Fibroblast of lung (primary cell): Measurements from ENCODE around the gene UBE2G1.

ENCODE experiments used
- EZH2 ChIP-seq: IDR thresholded peaks from 2 replicates; pipeline ENCODE4 v1.5.1; 2012; ENCODE audit warnings: low read length, control low read depth, mild to moderate bottlenecking; ENCODE audit errors: missing control alignments
- TF ChIP-seq, protein P1 (sequence below), 2 donors: IDR thresholded peaks in 1 of 2; conservative IDR thresholded peaks in 1 of 2; 1 replicate in 1 of 2; 2 replicates in 1 of 2; pipeline ENCODE4 v1.5.1; 2011 to 2012; ENCODE audit warnings: low read length in 2 of 2, control low read depth in 1 of 2, inconsistent platforms in 1 of 2, low read depth in 1 of 2, mild to moderate bottlenecking in 1 of 2

DNA sequence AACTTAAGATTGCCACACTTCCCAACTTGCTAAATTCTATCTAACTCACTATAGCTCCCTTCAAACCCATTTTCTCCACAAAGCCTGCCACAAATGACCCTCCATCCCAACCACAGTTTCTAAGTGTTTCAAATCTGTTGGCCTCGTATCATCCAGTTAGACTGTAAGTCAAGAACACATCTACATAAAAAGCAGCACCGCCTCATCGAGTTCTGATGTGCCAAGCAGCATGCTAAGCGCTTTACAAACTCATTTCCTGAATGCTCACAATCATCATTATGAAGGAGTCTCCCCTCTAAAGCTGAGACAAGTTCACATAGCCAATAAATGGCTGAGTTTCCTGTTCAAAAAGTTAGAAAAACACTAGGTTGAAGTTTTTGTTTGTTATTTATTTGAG lies 93.5 kb downstream of the UBE2G1 start:
- TF ChIP-seq, protein P1, sequence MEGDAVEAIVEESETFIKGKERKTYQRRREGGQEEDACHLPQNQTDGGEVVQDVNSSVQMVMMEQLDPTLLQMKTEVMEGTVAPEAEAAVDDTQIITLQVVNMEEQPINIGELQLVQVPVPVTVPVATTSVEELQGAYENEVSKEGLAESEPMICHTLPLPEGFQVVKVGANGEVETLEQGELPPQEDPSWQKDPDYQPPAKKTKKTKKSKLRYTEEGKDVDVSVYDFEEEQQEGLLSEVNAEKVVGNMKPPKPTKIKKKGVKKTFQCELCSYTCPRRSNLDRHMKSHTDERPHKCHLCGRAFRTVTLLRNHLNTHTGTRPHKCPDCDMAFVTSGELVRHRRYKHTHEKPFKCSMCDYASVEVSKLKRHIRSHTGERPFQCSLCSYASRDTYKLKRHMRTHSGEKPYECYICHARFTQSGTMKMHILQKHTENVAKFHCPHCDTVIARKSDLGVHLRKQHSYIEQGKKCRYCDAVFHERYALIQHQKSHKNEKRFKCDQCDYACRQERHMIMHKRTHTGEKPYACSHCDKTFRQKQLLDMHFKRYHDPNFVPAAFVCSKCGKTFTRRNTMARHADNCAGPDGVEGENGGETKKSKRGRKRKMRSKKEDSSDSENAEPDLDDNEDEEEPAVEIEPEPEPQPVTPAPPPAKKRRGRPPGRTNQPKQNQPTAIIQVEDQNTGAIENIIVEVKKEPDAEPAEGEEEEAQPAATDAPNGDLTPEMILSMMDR (conservative IDR thresholded peaks at IDR 0.05 in 1 of 2, IDR thresholded peaks at IDR 0.05 in 1 of 2; ENCODE audit: low read depth in 1 of 2, low read length in 2 of 2), result no peak
- TF ChIP-seq EZH2, result no peak
